ENCODE measurements around the gene KCNK7.

GRCh38 chr11:65617136-65617850 is 21.7 kb upstream of the KCNK7 start:
- TF ChIP-seq CTCF (IDR thresholded peaks at IDR 0.05; ENCODE audit: borderline replicate concordance, extremely low read depth, low read length, poor library complexity, severe bottlenecking): no peak
- no peak for TF ChIP-seq EZH2 (IDR thresholded peaks at IDR 0.05; ENCODE audit: borderline replicate concordance, low read depth, low read length, severe bottlenecking)
